HepG2 (cell line): ENCODE data around the gene PIK3R1. TPM values are rescaled to one million over a fixed set of nuclear protein-coding genes. Genes with fewer than 3 reads are reported as not detected.

Experiments
- ATAC-seq: fragments of 200-7000 bp; cut with Tn5 transposase; 3 replicates; pipeline ENCODE4 v1.9.1; 2020; ENCODE audit warnings: mild to moderate bottlenecking, moderate library complexity
- BruUV-seq: library from RNA; stranded (reverse); fragments of 400-500 nt; replicated peaks from 2 replicates; lab custom pipeline; 2021; lab: Mats Ljungman, UMichigan
- CTCF ChIA-PET: fragments of 300-600 bp; formaldehyde crosslinking; extraction: SDS; loops from one replicate; lab custom pipeline; 2021; ENCODE audit warnings: low total read pairs, inconsistent platforms, low intra/inter-chr PET ratio; lab: Yijun Ruan, JAX
- POLR2A ChIA-PET: fragments of 350-600 bp; sonication (Branson Sonifier 250); formaldehyde crosslinking; loops from one replicate; lab custom pipeline; 2020; ENCODE audit warnings: antibody characterized with exemption, inconsistent platforms; lab: Yijun Ruan, JAX
- DNase-seq: peaks from one replicate; pipeline ENCODE4 v3.0.0-alpha.2; 2015; ENCODE audit warnings: low spot score
- FAIRE-seq: peaks from 3 replicates; lab custom pipeline; 2011; peaks lifted over from hg19 to GRCh38; lab: Jason Lieb, UNC
- H2AFZ ChIP-seq: one replicate; pipeline ENCODE4 v1.6.1; 2011; ENCODE audit warnings: low read length, inconsistent platforms
- H3K27ac ChIP-seq: fragments of 300-600 bp; 3 replicates; pipeline ENCODE4 v1.8.0; 2011; ENCODE audit warnings: mixed run types, mild to moderate bottlenecking, mixed read lengths, low read length, inconsistent platforms; ENCODE audit not compliant: insufficient read depth; ENCODE audit errors: extremely low read length
- H3K27me3 ChIP-seq, 2 experiments: fragments of 200-600 bp in 1 of 2; 2 replicates in 1 of 2; 3 replicates in 1 of 2; pipeline versions ENCODE4 v1.6.0 to v1.8.0; 2011; ENCODE audit warnings: low read length in 2 of 2, mild to moderate bottlenecking in 2 of 2, moderate library complexity in 2 of 2, inconsistent platforms in 1 of 2; ENCODE audit not compliant: insufficient read depth in 2 of 2, control insufficient read depth in 1 of 2
- H3K36me3 ChIP-seq, 2 experiments: fragments of 200-600 bp in 1 of 2; replicated peaks in 1 of 2; 2 replicates in 1 of 2; 3 replicates in 1 of 2; pipeline versions ENCODE4 v1.5.1 to v1.8.0; 2011; ENCODE audit warnings: low read length in 2 of 2, inconsistent platforms in 1 of 2; ENCODE audit not compliant: insufficient read depth in 2 of 2, control insufficient read depth in 1 of 2
- H3K4me1 ChIP-seq: 2 replicates; pipeline ENCODE4 v1.5.1; 2012; ENCODE audit warnings: low read length, inconsistent platforms; ENCODE audit not compliant: insufficient read depth
- H3K4me2 ChIP-seq: 2 replicates; pipeline ENCODE4 v1.6.0; 2011; ENCODE audit warnings: low read depth, low read length, inconsistent platforms
- H3K4me3 ChIP-seq, 3 experiments: fragments of 200-600 bp in 1 of 3; sonication (generic), shearing (Covaris generic) in 1 of 3; replicated peaks in 1 of 3; 2 replicates each; pipeline ENCODE4 v1.5.1; 2011 to 2016; ENCODE audit warnings: low read length in 3 of 3, inconsistent platforms in 2 of 3, low read depth in 2 of 3, mild to moderate bottlenecking in 2 of 3, control low read depth in 1 of 3, mixed read lengths in 1 of 3; ENCODE audit not compliant: insufficient read depth in 1 of 3
- H3K79me2 ChIP-seq: one replicate; pipeline ENCODE4 v1.6.1; 2011; ENCODE audit warnings: low read length, inconsistent platforms; ENCODE audit not compliant: insufficient read depth
- H3K9ac ChIP-seq: 2 replicates; pipeline ENCODE4 v1.6.0; 2011; ENCODE audit warnings: mild to moderate bottlenecking, low read depth, low read length, inconsistent platforms; ENCODE audit not compliant: insufficient read depth
- H3K9me3 ChIP-seq: 2 replicates; pipeline ENCODE4 v1.5.1; 2012; ENCODE audit warnings: mild to moderate bottlenecking, low read length
- H4K20me1 ChIP-seq: 2 replicates; pipeline ENCODE4 v1.6.0; 2011; ENCODE audit warnings: inconsistent platforms, mild to moderate bottlenecking, low read length, moderate library complexity; ENCODE audit not compliant: insufficient read depth
- ARNT ChIP-seq: fragments of 450-650 bp; IDR thresholded peaks from 2 replicates; pipeline ENCODE4 v1.6.1; 2017
- ASH2L ChIP-seq: fragments of 300-600, 200-600 bp; sonication (generic); IDR thresholded peaks from 2 replicates; pipeline ENCODE4 v1.7.0; 2017; ENCODE audit warnings: low read depth, mild to moderate bottlenecking, moderate library complexity, mixed read lengths, low read length; ENCODE audit not compliant: insufficient read length
- ATF7-NPFF ChIP-seq: sonication (generic); formaldehyde crosslinking; IDR thresholded peaks from 2 replicates; pipeline ENCODE4 v1.8.1; 2023; ENCODE audit warnings: mild to moderate bottlenecking, low read depth, missing genetic modification reagents, moderate library complexity
- ELK4 ChIP-seq: sonication (generic); formaldehyde crosslinking; IDR thresholded peaks from 2 replicates; pipeline ENCODE4 v1.9.0; 2021; ENCODE audit warnings: missing genetic modification reagents, borderline replicate concordance
- GATAD2A ChIP-seq: IDR thresholded peaks from 2 replicates; pipeline ENCODE4 v1.6.1; 2016
- HNF1A ChIP-seq, 2 experiments: sonication (generic) in 1 of 2; formaldehyde crosslinking in 1 of 2; IDR thresholded peaks; 2 replicates each; pipeline versions ENCODE4 v1.4.0 to v1.6.1; 2016 to 2020; ENCODE audit warnings: borderline replicate concordance in 1 of 2, low read depth in 1 of 2, mild to moderate bottlenecking in 1 of 2, missing genetic modification reagents in 1 of 2
- THAP11 ChIP-seq: IDR thresholded peaks from 2 replicates; pipeline ENCODE4 v1.6.1; 2016; ENCODE audit warnings: missing biosample characterization, missing genetic modification reagents
- TP53 ChIP-seq: sonication (generic); formaldehyde crosslinking; conservative IDR thresholded peaks from 2 replicates; pipeline ENCODE4 v1.4.0; 2020; ENCODE audit warnings: missing genetic modification reagents
- ZBTB10 ChIP-seq: sonication (generic); formaldehyde crosslinking; IDR thresholded peaks from 2 replicates; pipeline ENCODE4 v1.4.0; 2020; ENCODE audit warnings: missing genetic modification reagents, borderline replicate concordance
- ZNF205 ChIP-seq: IDR thresholded peaks from 2 replicates; pipeline ENCODE4 v1.6.1; 2018; ENCODE audit warnings: missing biosample characterization, missing genetic modification reagents
- ZNF44 ChIP-seq: sonication (generic); formaldehyde crosslinking; IDR thresholded peaks from 2 replicates; pipeline ENCODE4 v1.5.1; 2020; ENCODE audit warnings: mild to moderate bottlenecking, missing genetic modification reagents
- ZNF781 ChIP-seq: sonication (generic); formaldehyde crosslinking; IDR thresholded peaks from 2 replicates; pipeline ENCODE4 v1.5.1; 2020; ENCODE audit warnings: borderline replicate concordance, mild to moderate bottlenecking, missing genetic modification reagents; ENCODE audit errors: not compliant biosample characterization
- ZNF839 ChIP-seq: sonication (generic); formaldehyde crosslinking; IDR thresholded peaks from 2 replicates; pipeline ENCODE4 v1.4.0; 2020; ENCODE audit warnings: missing genetic modification reagents, mild to moderate bottlenecking, borderline replicate concordance
- ZSCAN29 ChIP-seq: sonication (generic); formaldehyde crosslinking; conservative IDR thresholded peaks from 2 replicates; pipeline ENCODE4 v1.4.0; 2020; ENCODE audit warnings: mild to moderate bottlenecking, missing genetic modification reagents
- WGBS: methylation state at CpG from one replicate; pipeline ENCODE4 v1.1.6; 2017; ENCODE audit warnings: low lambda C conversion rate; 5-methylcytosine and 5-hydroxymethylcytosine counted together
- in situ Hi-C: cut with HindIII; loops from 2 replicates; pipeline ENCODE4 v1.10.0; 2017; ENCODE audit warnings: low pct_unique_long_range_greater_than_20kb; ENCODE audit not compliant: extremely low pct_ligation_motif_present
- intact Hi-C: fragments of 100-400 bp; cut with micrococcal nuclease; formaldehyde crosslinking; loops from one replicate; pipeline ENCODE4 v1.10.0; 2022; ENCODE audit not compliant: unreplicated experiment
- polyA plus RNA-seq, 8 experiments: library from polyadenylated mRNA; depleted of rRNA in 3 of 8; stranded (reverse) in 7 of 8; unstranded in 1 of 8; fragments of >200 nt; fragmentation: Illumina TruSeq in 4 of 8; extraction: Trizol in 4 of 8; gene quantifications; 2 replicates each; pipeline versions ENCODE4 v1.2.1 to v1.2.3, GENCODE V29; 2011 to 2016; ENCODE audit warnings: low read depth in 4 of 8, missing spikeins in 1 of 8, mixed read lengths in 1 of 8; ENCODE audit not compliant: insufficient read depth in 1 of 8
- total RNA-seq, 5 experiments: library from RNA; depleted of rRNA; stranded (reverse); fragments of >200 nt; fragmentation: Illumina TruSeq; extraction: Trizol; gene quantifications; 2 replicates each; pipeline ENCODE4 v1.2.3, GENCODE V29; 2016; ENCODE audit warnings: low read depth in 1 of 5

Gene PIK3R1
- total and polyA plus RNA-seq, 2 of the 13 experiments (the other 11 are each of a cell fraction or from before 2014, with no cell fraction given): 8.4 to 21.3 TPM

- TF ChIP-seq ZNF839 (no peak), ASH2L (peak; percentile 20)
Observed at GRCh38 chr5:68217528-68217927, 2.0 kb downstream of the PIK3R1 start (continued).

- BruUV-seq: no TSS peak
- in situ Hi-C loops (no loop called here), intact Hi-C loops (loop anchor here (2.0 kb wide), 1 partner anchor 20 kb away; no protein-coding TSS in a partner anchor)
- no peak for FAIRE-seq
- WGBS: 58% methylated on average over 3 of the region's 3 CpGs
- Histone ChIP-seq H3K27me3 (no peaks in the 10 kb centered on the region; a peak in 1 of 5 replicates), H3K79me2 (peaks cover 81% of the 10 kb centered on the region), H3K4me3 (peak overlapping the region in 1 of 3 experiments; percentile 33; a peak in 1 of 6 replicates), H3K4me2 (peak overlapping the region; percentile 64), H3K4me1 (peaks cover 46% of the 10 kb centered on the region), H4K20me1 (peaks cover 11% of the 10 kb centered on the region), H3K9ac (no peak overlapping the region), H3K9me3 (peaks cover 11% of the 10 kb centered on the region), H3K27ac (no peak overlapping the region), H3K36me3 (peaks cover 0 to 10% of the 10 kb centered on the region in 2 experiments; a peak in 1 of 5 replicates), H2AFZ (no peak overlapping the region)
- ATAC-seq: no peak
- no peak for DNase-seq
- ChIA-PET CTCF (no interaction called here), POLR2A (interaction anchor here (1.7 kb wide), 1 partner anchor 20 kb away, joined by 4 read pairs; no protein-coding TSS in a partner anchor)
- no peak for TF ChIP-seq ZBTB10 (CRISPR knock-in tag)
- no peak for TF ChIP-seq ATF7-NPFF
- no peak for TF ChIP-seq THAP11
- TF ChIP-seq ELK4: no peak
- no peak for TF ChIP-seq ZNF44
- no peak for TF ChIP-seq ARNT
- TF ChIP-seq HNF1A (IDR thresholded peaks at IDR 0.05; ENCODE audit: low read depth): 0 out of 2 replicates have a peak, but pooled peaks have one; percentile 2
- TF ChIP-seq HNF1A (CRISPR knock-in tag; IDR thresholded peaks at IDR 0.05; ENCODE audit: borderline replicate concordance): no peak
- no peak for TF ChIP-seq ZNF781
- TF ChIP-seq TP53: no peak
- peak; percentile 11; the same call in 1 of the 2 replicates for TF ChIP-seq GATAD2A
- TF ChIP-seq ZSCAN29 (CRISPR knock-in tag): no peak
- no peak for TF ChIP-seq ZNF205 (CRISPR knock-in tag)
Observed at GRCh38 chr5:68219161-68219816, 3.7 kb downstream of the PIK3R1 start.
